WTC11 (cell line): ENCODE data around the gene CDH13. TPM values are rescaled to one million over a fixed set of nuclear protein-coding genes. Genes with fewer than 3 reads are reported as not detected.

Experiments
- ATAC-seq: fragments of 200-7000 bp; cut with Tn5 transposase; 2 replicates; pipeline ENCODE4 v1.10.0; 2021; ENCODE audit warnings: mild to moderate bottlenecking, moderate library complexity
- CTCF ChIA-PET: fragments of 300-600 bp; sonication (Branson Sonifier 250); formaldehyde crosslinking; loops from one replicate; lab custom pipeline; 2021; ENCODE audit warnings: antibody characterized with exemption; lab: Charles Lee
- POLR2A ChIA-PET: fragments of 350-600 bp; sonication (Branson Sonifier 250); formaldehyde crosslinking; loops from one replicate; lab custom pipeline; 2021; ENCODE audit warnings: antibody characterized with exemption; lab: Charles Lee
- DNase-seq: peaks from one replicate; pipeline ENCODE4 v3.0.0; 2021; ENCODE audit warnings: low spot score
- H3K27ac Mint-ChIP-seq: 2 replicates; pipeline ENCODE4 v1.8.0; 2021; ENCODE audit warnings: mixed read lengths
- H3K27me3 Mint-ChIP-seq: 2 replicates; pipeline ENCODE4 v1.8.0; 2021; ENCODE audit warnings: low read depth, mild to moderate bottlenecking, moderate library complexity, mixed read lengths
- H3K36me3 Mint-ChIP-seq: 2 replicates; pipeline ENCODE4 v1.8.0; 2021; ENCODE audit warnings: mixed read lengths
- H3K4me1 Mint-ChIP-seq: 2 replicates; pipeline ENCODE4 v1.8.0; 2022; ENCODE audit warnings: mixed read lengths
- H3K4me3 Mint-ChIP-seq: 2 replicates; pipeline ENCODE4 v1.8.0; 2021; ENCODE audit warnings: mild to moderate bottlenecking, moderate library complexity, mixed read lengths
- H3K9me3 Mint-ChIP-seq: 2 replicates; pipeline ENCODE4 v1.8.0; 2021; ENCODE audit warnings: mixed read lengths
- CREM ChIP-seq: sonication (generic); formaldehyde crosslinking; IDR thresholded peaks from 2 replicates; pipeline ENCODE4 v1.8.1; 2022; ENCODE audit warnings: mild to moderate bottlenecking, missing genetic modification reagents, moderate library complexity
- JAZF1 ChIP-seq: fragments of 250-450 bp; sonication (Bioruptor Pico); IDR thresholded peaks from 2 replicates; pipeline ENCODE4 v1.9.0; 2021; ENCODE audit warnings: moderate library complexity, mild to moderate bottlenecking, inconsistent platforms
- JUN ChIP-seq: sonication (generic); formaldehyde crosslinking; IDR thresholded peaks from 2 replicates; pipeline ENCODE4 v1.8.0; 2023; ENCODE audit warnings: mild to moderate bottlenecking, missing genetic modification reagents
- NFATC4 ChIP-seq: fragments of 250-450 bp; sonication (Bioruptor Pico); IDR thresholded peaks from 2 replicates; pipeline ENCODE4 v1.9.0; 2021; ENCODE audit warnings: mild to moderate bottlenecking
- NFE2L1 ChIP-seq: sonication (generic); formaldehyde crosslinking; IDR thresholded peaks from 2 replicates; pipeline ENCODE4 v1.8.1; 2023; ENCODE audit warnings: missing genetic modification reagents
- NFYB ChIP-seq: sonication (generic); formaldehyde crosslinking; conservative IDR thresholded peaks from 2 replicates; pipeline ENCODE4 v1.8.0; 2022; ENCODE audit warnings: low read depth, missing genetic modification reagents
- SOX15 ChIP-seq: fragments of 250-450 bp; sonication (Bioruptor Pico); IDR thresholded peaks from 2 replicates; pipeline ENCODE4 v1.9.0; 2021; ENCODE audit warnings: mild to moderate bottlenecking
- ZNF121 ChIP-seq: sonication (generic); formaldehyde crosslinking; IDR thresholded peaks from 2 replicates; pipeline ENCODE4 v1.8.0; 2023; ENCODE audit warnings: missing genetic modification reagents
- ZNF416 ChIP-seq: fragments of 250-450 bp; sonication (Bioruptor Pico); IDR thresholded peaks from 2 replicates; pipeline ENCODE4 v1.9.0; 2021; ENCODE audit warnings: mild to moderate bottlenecking, inconsistent platforms
- total RNA-seq: library from RNA; stranded (reverse); gene quantifications from 3 replicates; pipeline ENCODE4 v1.2.3, GENCODE V29; 2021
- TF ChIP-seq, protein P1 (sequence below): sonication (generic); formaldehyde crosslinking; IDR thresholded peaks from 2 replicates; pipeline ENCODE4 v1.8.1; 2023; ENCODE audit warnings: mild to moderate bottlenecking, missing genetic modification reagents
- TF ChIP-seq, protein P2 (sequence below): sonication (generic); formaldehyde crosslinking; IDR thresholded peaks from 2 replicates; pipeline ENCODE4 v1.8.1; 2023; ENCODE audit warnings: mild to moderate bottlenecking, moderate library complexity, missing genetic modification reagents
- TF ChIP-seq, protein P3 (sequence below): fragments of 200-600 bp; IDR thresholded peaks from 2 replicates; pipeline ENCODE4 v1.8.0; 2022; ENCODE audit warnings: antibody characterized with exemption
- TF ChIP-seq, protein P4 (sequence below): sonication (generic); formaldehyde crosslinking; IDR thresholded peaks from 2 replicates; pipeline ENCODE4 v1.8.1; 2022; ENCODE audit warnings: low read depth, missing genetic modification reagents, borderline replicate concordance
- TF ChIP-seq, protein P5 (sequence below): sonication (generic); formaldehyde crosslinking; IDR thresholded peaks from 2 replicates; pipeline ENCODE4 v1.8.1; 2022; ENCODE audit warnings: missing genetic modification reagents, borderline replicate concordance
- TF ChIP-seq, protein P6 (sequence below): fragments of 250-450 bp; sonication (Bioruptor Pico); IDR thresholded peaks from 2 replicates; pipeline ENCODE4 v1.9.0; 2021; ENCODE audit warnings: mild to moderate bottlenecking, borderline replicate concordance

Gene CDH13
- total RNA-seq, 1 experiment from 2014 or later: 0.81 TPM

DNA sequence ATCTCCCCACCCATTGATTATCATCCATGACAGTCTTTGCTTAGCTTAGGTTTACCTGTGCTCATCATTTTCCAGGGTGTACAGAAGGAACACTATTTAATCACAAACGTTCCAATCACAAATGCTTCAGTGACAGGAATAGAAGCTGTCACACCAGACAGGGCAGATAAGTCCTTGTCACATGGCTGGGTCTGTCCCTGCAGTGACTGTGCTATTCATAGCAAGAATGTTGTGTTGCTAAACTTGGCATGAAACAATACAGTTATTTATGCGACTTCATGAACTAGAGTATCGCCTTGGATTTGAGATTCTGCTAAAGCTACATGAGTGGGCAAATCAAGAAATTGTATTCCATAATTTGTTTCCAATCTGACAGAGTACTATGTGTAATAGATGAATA, 108.4 kb downstream of the CDH13 start:
- Mint-ChIP-seq H3K9me3 (peaks cover 3% of the 10 kb centered on the region), H3K36me3 (no peaks in the 10 kb centered on the region), H3K4me1 (no peaks in the 10 kb centered on the region), H3K27me3 (no peaks in the 10 kb centered on the region), H3K4me3 (no peak overlapping the region), H3K27ac (no peak overlapping the region)
- POLR2A ChIA-PET: no interaction called here
- DNase-seq: no peak
- CTCF ChIA-PET: interaction anchor here (0.7 kb wide), 1 partner anchor 32 kb away, joined by 4 read pairs; no protein-coding TSS in a partner anchor
- TF ChIP-seq NFE2L1 (no peak), JAZF1 (CRISPR knock-in tag) (no peak), NFATC4 (CRISPR knock-in tag) (no peak), NFYB (CRISPR knock-in tag) (no peak), JUN (CRISPR knock-in tag) (no peak), ZNF121 (no peak), SOX15 (CRISPR knock-in tag) (no peak), ZNF416 (CRISPR knock-in tag) (no peak), CREM (CRISPR knock-in tag) (no peak)
- TF ChIP-seq, protein P1, sequence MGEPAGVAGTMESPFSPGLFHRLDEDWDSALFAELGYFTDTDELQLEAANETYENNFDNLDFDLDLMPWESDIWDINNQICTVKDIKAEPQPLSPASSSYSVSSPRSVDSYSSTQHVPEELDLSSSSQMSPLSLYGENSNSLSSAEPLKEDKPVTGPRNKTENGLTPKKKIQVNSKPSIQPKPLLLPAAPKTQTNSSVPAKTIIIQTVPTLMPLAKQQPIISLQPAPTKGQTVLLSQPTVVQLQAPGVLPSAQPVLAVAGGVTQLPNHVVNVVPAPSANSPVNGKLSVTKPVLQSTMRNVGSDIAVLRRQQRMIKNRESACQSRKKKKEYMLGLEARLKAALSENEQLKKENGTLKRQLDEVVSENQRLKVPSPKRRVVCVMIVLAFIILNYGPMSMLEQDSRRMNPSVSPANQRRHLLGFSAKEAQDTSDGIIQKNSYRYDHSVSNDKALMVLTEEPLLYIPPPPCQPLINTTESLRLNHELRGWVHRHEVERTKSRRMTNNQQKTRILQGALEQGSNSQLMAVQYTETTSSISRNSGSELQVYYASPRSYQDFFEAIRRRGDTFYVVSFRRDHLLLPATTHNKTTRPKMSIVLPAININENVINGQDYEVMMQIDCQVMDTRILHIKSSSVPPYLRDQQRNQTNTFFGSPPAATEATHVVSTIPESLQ: no peak
- TF ChIP-seq, protein P2, sequence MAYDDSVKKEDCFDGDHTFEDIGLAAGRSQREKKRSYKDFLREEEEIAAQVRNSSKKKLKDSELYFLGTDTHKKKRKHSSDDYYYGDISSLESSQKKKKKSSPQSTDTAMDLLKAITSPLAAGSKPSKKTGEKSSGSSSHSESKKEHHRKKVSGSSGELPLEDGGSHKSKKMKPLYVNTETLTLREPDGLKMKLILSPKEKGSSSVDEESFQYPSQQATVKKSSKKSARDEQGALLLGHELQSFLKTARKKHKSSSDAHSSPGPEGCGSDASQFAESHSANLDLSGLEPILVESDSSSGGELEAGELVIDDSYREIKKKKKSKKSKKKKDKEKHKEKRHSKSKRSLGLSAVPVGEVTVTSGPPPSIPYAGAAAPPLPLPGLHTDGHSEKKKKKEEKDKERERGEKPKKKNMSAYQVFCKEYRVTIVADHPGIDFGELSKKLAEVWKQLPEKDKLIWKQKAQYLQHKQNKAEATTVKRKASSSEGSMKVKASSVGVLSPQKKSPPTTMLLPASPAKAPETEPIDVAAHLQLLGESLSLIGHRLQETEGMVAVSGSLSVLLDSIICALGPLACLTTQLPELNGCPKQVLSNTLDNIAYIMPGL (CRISPR knock-in tag): no peak
- TF ChIP-seq, protein P3, sequence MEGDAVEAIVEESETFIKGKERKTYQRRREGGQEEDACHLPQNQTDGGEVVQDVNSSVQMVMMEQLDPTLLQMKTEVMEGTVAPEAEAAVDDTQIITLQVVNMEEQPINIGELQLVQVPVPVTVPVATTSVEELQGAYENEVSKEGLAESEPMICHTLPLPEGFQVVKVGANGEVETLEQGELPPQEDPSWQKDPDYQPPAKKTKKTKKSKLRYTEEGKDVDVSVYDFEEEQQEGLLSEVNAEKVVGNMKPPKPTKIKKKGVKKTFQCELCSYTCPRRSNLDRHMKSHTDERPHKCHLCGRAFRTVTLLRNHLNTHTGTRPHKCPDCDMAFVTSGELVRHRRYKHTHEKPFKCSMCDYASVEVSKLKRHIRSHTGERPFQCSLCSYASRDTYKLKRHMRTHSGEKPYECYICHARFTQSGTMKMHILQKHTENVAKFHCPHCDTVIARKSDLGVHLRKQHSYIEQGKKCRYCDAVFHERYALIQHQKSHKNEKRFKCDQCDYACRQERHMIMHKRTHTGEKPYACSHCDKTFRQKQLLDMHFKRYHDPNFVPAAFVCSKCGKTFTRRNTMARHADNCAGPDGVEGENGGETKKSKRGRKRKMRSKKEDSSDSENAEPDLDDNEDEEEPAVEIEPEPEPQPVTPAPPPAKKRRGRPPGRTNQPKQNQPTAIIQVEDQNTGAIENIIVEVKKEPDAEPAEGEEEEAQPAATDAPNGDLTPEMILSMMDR: no peak
- TF ChIP-seq, protein P4, sequence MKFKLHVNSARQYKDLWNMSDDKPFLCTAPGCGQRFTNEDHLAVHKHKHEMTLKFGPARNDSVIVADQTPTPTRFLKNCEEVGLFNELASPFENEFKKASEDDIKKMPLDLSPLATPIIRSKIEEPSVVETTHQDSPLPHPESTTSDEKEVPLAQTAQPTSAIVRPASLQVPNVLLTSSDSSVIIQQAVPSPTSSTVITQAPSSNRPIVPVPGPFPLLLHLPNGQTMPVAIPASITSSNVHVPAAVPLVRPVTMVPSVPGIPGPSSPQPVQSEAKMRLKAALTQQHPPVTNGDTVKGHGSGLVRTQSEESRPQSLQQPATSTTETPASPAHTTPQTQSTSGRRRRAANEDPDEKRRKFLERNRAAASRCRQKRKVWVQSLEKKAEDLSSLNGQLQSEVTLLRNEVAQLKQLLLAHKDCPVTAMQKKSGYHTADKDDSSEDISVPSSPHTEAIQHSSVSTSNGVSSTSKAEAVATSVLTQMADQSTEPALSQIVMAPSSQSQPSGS: no peak
- TF ChIP-seq, protein P5, sequence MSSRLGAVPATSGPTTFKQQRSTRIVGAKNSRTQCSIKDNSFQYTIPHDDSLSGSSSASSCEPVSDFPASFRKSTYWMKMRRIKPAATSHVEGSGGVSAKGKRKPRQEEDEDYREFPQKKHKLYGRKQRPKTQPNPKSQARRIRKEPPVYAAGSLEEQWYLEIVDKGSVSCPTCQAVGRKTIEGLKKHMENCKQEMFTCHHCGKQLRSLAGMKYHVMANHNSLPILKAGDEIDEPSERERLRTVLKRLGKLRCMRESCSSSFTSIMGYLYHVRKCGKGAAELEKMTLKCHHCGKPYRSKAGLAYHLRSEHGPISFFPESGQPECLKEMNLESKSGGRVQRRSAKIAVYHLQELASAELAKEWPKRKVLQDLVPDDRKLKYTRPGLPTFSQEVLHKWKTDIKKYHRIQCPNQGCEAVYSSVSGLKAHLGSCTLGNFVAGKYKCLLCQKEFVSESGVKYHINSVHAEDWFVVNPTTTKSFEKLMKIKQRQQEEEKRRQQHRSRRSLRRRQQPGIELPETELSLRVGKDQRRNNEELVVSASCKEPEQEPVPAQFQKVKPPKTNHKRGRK (CRISPR knock-in tag): no peak
- TF ChIP-seq, protein P6, sequence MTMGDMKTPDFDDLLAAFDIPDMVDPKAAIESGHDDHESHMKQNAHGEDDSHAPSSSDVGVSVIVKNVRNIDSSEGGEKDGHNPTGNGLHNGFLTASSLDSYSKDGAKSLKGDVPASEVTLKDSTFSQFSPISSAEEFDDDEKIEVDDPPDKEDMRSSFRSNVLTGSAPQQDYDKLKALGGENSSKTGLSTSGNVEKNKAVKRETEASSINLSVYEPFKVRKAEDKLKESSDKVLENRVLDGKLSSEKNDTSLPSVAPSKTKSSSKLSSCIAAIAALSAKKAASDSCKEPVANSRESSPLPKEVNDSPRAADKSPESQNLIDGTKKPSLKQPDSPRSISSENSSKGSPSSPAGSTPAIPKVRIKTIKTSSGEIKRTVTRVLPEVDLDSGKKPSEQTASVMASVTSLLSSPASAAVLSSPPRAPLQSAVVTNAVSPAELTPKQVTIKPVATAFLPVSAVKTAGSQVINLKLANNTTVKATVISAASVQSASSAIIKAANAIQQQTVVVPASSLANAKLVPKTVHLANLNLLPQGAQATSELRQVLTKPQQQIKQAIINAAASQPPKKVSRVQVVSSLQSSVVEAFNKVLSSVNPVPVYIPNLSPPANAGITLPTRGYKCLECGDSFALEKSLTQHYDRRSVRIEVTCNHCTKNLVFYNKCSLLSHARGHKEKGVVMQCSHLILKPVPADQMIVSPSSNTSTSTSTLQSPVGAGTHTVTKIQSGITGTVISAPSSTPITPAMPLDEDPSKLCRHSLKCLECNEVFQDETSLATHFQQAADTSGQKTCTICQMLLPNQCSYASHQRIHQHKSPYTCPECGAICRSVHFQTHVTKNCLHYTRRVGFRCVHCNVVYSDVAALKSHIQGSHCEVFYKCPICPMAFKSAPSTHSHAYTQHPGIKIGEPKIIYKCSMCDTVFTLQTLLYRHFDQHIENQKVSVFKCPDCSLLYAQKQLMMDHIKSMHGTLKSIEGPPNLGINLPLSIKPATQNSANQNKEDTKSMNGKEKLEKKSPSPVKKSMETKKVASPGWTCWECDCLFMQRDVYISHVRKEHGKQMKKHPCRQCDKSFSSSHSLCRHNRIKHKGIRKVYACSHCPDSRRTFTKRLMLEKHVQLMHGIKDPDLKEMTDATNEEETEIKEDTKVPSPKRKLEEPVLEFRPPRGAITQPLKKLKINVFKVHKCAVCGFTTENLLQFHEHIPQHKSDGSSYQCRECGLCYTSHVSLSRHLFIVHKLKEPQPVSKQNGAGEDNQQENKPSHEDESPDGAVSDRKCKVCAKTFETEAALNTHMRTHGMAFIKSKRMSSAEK (CRISPR knock-in tag): no peak
- no peak for ATAC-seq
